Gastrocnemius medialis (tissue), 4 donors: ENCODE data around the gene XPO5. TPM values are rescaled to one million over a fixed set of nuclear protein-coding genes. Genes with fewer than 3 reads are reported as not detected.

Experiments
- ATAC-seq, 2 donors: fragments of 150-250 bp; one replicate each; pipeline ENCODE4 v1.9.1; 2016
- DNase-seq, 2 donors: peaks; one replicate each; pipeline ENCODE4 v3.0.0-alpha.2; 2019
- H3K27ac ChIP-seq, 4 donors: fragments of 200-600 bp; sonication (generic); 1 replicate in 1 of 4; 2 replicates in 3 of 4; pipeline ENCODE4 v1.5.1; 2016 to 2018; ENCODE audit warnings: mild to moderate bottlenecking in 2 of 4, moderate library complexity in 1 of 4
- H3K27me3 ChIP-seq, 3 donors: fragments of 200-600 bp; sonication (generic) in 2 of 3; 1 replicate in 1 of 3; 2 replicates in 2 of 3; pipeline versions ENCODE4 v1.5.1 to v1.6.0; 2016 to 2019; ENCODE audit warnings: mild to moderate bottlenecking in 1 of 3, moderate library complexity in 1 of 3
- H3K36me3 ChIP-seq, 2 donors: fragments of 200-600 bp; sonication (generic) in 1 of 2; one replicate each; pipeline ENCODE4 v1.5.1; 2017 to 2018
- H3K4me1 ChIP-seq, 2 donors: fragments of 200-600 bp; sonication (generic) in 1 of 2; one replicate each; pipeline ENCODE4 v1.5.1; 2016 to 2017; ENCODE audit warnings: mild to moderate bottlenecking in 2 of 2
- H3K4me3 ChIP-seq, 4 donors: fragments of 200-600 bp; sonication (generic) in 3 of 4; 1 replicate in 1 of 4; 2 replicates in 3 of 4; pipeline ENCODE4 v1.5.1; 2016 to 2019; ENCODE audit warnings: mild to moderate bottlenecking in 2 of 4
- H3K9me3 ChIP-seq, 3 donors: fragments of 200-600 bp; sonication (generic) in 2 of 3; 1 replicate in 1 of 3; 2 replicates in 2 of 3; pipeline ENCODE4 v1.5.1; 2016 to 2019
- POLR2A ChIP-seq, 2 donors: fragments of 450-650 bp; IDR thresholded peaks; one replicate each; pipeline ENCODE4 v1.6.1; 2017; ENCODE audit warnings: antibody characterized with exemption in 2 of 2, mild to moderate bottlenecking in 2 of 2, moderate library complexity in 2 of 2
- in situ Hi-C, 4 donors: fragments of 200-750 bp; cut with MboI; loops; one replicate each; pipeline versions ENCODE4 v1.15.0 to v1.8.0; 2017; ENCODE audit warnings: low sequenced_read_pairs in 4 of 4
- intact Hi-C: fragments of 100-400 bp; cut with DNase I; formaldehyde crosslinking; loops from one replicate; pipeline ENCODE4 v1.15.1; 2023; ENCODE audit warnings: low total_unique reads
- total RNA-seq, 4 donors: library from RNA; depleted of rRNA; stranded (reverse); fragments of >200 nt; gene quantifications; one replicate each; pipeline versions ENCODE4 v1.1.0 to v1.2.3, GENCODE V29; 2016
- TF ChIP-seq, protein P1 (sequence below), 5 experiments: fragments of 450-650 bp in 3 of 5; fragments of 200-600 bp in 2 of 5; sonication (generic) in 2 of 5; IDR thresholded peaks in 4 of 5; conservative IDR thresholded peaks in 1 of 5; 1 replicate in 4 of 5; 2 replicates in 1 of 5; pipeline ENCODE4 v1.5.1; 2016 to 2019; ENCODE audit warnings: antibody characterized with exemption in 5 of 5, mild to moderate bottlenecking in 3 of 5, moderate library complexity in 3 of 5

XPO5 gene
- total RNA-seq, 4 donors from 2014 or later = 11.8 to 21.8 (median 16.6) TPM

DNA sequence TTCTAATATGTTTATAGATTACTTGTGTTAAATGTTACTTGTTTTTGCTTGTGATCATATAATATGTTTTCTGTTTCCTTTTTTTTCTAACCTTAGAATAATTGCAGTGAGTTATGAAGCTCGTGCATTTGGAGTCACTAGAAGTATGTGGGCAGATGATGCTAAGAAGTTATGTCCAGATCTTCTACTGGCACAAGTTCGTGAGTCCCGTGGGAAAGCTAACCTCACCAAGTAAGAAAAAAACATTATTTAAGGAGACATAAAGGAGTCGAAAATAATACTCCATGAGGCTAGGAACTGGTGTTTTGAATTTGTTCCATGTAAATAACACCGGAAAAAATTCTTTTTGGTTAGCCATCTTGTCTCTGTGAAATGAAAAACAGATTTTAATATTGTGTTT lies 7.1 kb upstream of the XPO5 start:
- no peak for ATAC-seq
- Histone ChIP-seq H3K27ac (no peak overlapping the region), H3K9me3 (no peaks in the 10 kb centered on the region), H3K27me3 (no peaks in the 10 kb centered on the region), H3K4me3 (no peak overlapping the region), H3K4me1 (peaks cover 9 to 13% of the 10 kb centered on the region in 2 donors), H3K36me3 (peaks cover 0 to 51% of the 10 kb centered on the region in 2 donors)
- in situ Hi-C loops = no loop called here
- intact Hi-C loops = no loop called here
- no peak for TF ChIP-seq POLR2A (IDR thresholded peaks at IDR 0.05)
- TF ChIP-seq, protein P1, sequence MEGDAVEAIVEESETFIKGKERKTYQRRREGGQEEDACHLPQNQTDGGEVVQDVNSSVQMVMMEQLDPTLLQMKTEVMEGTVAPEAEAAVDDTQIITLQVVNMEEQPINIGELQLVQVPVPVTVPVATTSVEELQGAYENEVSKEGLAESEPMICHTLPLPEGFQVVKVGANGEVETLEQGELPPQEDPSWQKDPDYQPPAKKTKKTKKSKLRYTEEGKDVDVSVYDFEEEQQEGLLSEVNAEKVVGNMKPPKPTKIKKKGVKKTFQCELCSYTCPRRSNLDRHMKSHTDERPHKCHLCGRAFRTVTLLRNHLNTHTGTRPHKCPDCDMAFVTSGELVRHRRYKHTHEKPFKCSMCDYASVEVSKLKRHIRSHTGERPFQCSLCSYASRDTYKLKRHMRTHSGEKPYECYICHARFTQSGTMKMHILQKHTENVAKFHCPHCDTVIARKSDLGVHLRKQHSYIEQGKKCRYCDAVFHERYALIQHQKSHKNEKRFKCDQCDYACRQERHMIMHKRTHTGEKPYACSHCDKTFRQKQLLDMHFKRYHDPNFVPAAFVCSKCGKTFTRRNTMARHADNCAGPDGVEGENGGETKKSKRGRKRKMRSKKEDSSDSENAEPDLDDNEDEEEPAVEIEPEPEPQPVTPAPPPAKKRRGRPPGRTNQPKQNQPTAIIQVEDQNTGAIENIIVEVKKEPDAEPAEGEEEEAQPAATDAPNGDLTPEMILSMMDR (IDR thresholded peaks at IDR 0.05 in 4 of 5, conservative IDR thresholded peaks at IDR 0.05 in 1 of 5) = no peak
- no peak for DNase-seq

DNA sequence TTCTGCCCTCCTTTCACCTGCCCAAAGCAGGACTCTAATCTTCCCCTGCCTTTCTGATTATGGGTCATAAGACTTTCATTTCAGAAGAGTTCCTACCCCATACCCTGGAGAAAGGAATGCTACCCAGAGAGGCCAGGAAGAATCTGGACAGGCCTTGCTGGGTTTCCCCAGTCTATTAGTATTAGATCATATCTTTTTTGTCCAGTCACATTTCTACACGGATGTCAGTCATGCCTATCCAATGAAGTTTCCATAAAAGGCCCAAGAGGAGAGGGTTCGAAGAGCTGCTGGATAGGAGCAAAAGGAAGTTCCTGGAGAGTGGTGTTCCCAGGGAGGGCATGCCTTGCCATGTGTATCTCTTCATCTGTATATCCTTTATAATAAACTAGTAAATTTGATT lies 3.3 kb upstream of the XPO5 start:
- H3K36me3 ChIP-seq = peaks cover 0 to 21% of the 10 kb centered on the region in 2 donors
- H3K4me1 ChIP-seq = peaks cover 26 to 37% of the 10 kb centered on the region in 2 donors
- ATAC-seq = no peak
- intact Hi-C loops (loop anchor here (5.0 kb wide), 1 partner anchor 407 kb away; the partner anchor contains the start of gene SRF), in situ Hi-C loops (no loop called here)
- TF ChIP-seq, protein P1 (IDR thresholded peaks at IDR 0.05 in 4 of 5, conservative IDR thresholded peaks at IDR 0.05 in 1 of 5) = no peak
- no peak for TF ChIP-seq POLR2A (IDR thresholded peaks at IDR 0.05)
- no peaks in the 10 kb centered on the region for H3K9me3 ChIP-seq
- no peak overlapping the region for H3K4me3 ChIP-seq
- DNase-seq = no peak
- no peaks in the 10 kb centered on the region for H3K27me3 ChIP-seq
- no peak overlapping the region for H3K27ac ChIP-seq

DNA sequence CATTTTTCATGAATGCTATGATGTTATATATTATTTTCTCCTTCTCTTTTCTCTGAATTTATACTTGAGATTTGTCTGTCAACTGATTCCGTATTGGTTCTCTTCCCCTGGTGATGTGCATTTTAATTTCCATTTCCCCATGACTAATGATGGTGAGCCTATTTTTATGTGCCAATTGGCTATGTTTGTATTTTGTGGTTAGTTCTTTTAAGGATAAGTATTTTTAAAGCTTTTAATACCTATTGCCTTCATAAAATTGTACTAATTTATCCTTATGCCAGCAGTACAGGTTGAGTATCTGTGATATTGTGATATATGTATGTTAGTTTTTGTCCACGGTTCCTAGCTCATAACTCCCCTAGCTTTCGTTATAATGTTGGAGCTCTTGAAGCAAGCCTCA lies 2.9 kb upstream of the XPO5 start:
- Histone ChIP-seq H3K4me3 (no peak overlapping the region), H3K9me3 (no peaks in the 10 kb centered on the region), H3K27ac (no peak overlapping the region), H3K36me3 (peaks cover 0 to 17% of the 10 kb centered on the region in 2 donors), H3K27me3 (no peaks in the 10 kb centered on the region), H3K4me1 (peaks cover 26 to 37% of the 10 kb centered on the region in 2 donors)
- TF ChIP-seq, protein P1 (IDR thresholded peaks at IDR 0.05 in 4 of 5, conservative IDR thresholded peaks at IDR 0.05 in 1 of 5) = no peak
- TF ChIP-seq POLR2A (IDR thresholded peaks at IDR 0.05) = no peak
- DNase-seq (no peak), ATAC-seq (no peak)
- intact Hi-C loops = loop anchor here (5.0 kb wide), 1 partner anchor 406 kb away; the partner anchor contains the start of gene SRF
- in situ Hi-C loops = no loop called here

DNA sequence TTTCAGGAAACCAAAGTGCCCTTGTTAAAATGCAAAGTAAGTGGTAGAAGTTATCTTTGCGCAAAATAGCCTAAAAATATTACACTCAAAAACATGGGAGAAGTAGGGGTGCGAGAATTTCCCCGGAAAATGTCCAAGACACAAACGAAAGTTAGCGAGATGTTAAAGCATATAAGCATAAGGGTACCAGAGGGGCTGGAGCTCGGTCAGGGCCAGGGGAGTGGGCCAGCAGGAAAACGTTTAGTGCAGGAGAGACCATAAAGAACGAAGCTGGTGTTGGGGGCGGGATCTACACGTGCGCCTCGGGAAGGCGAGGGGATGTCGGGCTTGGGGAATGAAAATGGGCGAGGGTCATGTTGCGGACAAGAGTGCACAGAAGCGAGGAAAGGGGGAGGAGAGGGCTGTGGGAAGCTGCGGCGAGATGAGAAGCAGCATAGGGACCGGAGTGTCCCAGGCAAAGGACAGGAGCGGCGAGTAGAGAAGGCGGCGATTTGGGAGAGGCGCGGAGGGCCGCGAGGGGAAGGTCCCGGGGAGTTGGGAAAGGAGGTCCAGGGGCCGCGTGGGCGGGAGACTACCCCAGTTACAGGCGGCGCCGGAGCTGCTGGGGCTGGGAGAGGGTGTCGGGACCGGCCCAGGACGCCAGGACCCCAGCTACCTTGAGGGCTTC lies 600 bp downstream of the XPO5 start:
- Histone ChIP-seq H3K4me1 (peaks cover 26 to 37% of the 10 kb centered on the region in 2 donors), H3K27ac (peak overlapping the region; percentile 84 to 94 (median 89)), H3K27me3 (no peaks in the 10 kb centered on the region), H3K9me3 (no peaks in the 10 kb centered on the region), H3K36me3 (peaks cover 0 to 32% of the 10 kb centered on the region in 2 donors), H3K4me3 (peak overlapping the region; percentile 77 to 94 (median 83))
- TF ChIP-seq, protein P1 (IDR thresholded peaks at IDR 0.05 in 4 of 5, conservative IDR thresholded peaks at IDR 0.05 in 1 of 5) = no peak
- no peak for TF ChIP-seq POLR2A (IDR thresholded peaks at IDR 0.05)
- DNase-seq (no peak), ATAC-seq (peak; percentile 45 to 48)
- in situ Hi-C loops (no loop called here), intact Hi-C loops (loop anchor here (5.0 kb wide), 1 partner anchor 403 kb away; the partner anchor contains the start of gene SRF)
